Transverse colon (tissue), 4 donors: ENCODE data around the gene ARID3A.

Source experiments
- CTCF ChIP-seq, 5 experiments: fragments of 200-600 bp in 3 of 5; fragments of 450-650 bp in 2 of 5; sonication (generic) in 3 of 5; IDR thresholded peaks; 1 replicate in 2 of 5; 2 replicates in 3 of 5; pipeline ENCODE4 v1.5.1; 2016 to 2017; ENCODE audit warnings: antibody characterized with exemption in 5 of 5, inconsistent platforms in 3 of 5, mild to moderate bottlenecking in 2 of 5, moderate library complexity in 1 of 5
- POLR2A ChIP-seq: fragments of 450-650 bp; IDR thresholded peaks from one replicate; pipeline ENCODE4 v1.6.1; 2016; ENCODE audit warnings: antibody characterized with exemption, mild to moderate bottlenecking, moderate library complexity
- POLR2AphosphoS5 ChIP-seq, 3 donors: sonication (generic); formaldehyde crosslinking; IDR thresholded peaks; one replicate each; pipeline ENCODE4 v1.6.1; 2016; ENCODE audit warnings: antibody characterized with exemption in 3 of 3

- TF ChIP-seq POLR2A: no peak
- no peak for TF ChIP-seq CTCF (IDR thresholded peaks at IDR 0.05)
- TF ChIP-seq POLR2AphosphoS5 (IDR thresholded peaks at IDR 0.05): no peak
Measured at GRCh38 chr19:925087-925525, 729 bp upstream of the ARID3A start.
